Fibroblast of mammary gland (primary cell): ENCODE data around the gene GSTM3.

Source experiments
- DNase-seq: peaks from one replicate; pipeline ENCODE4 v3.0.0-alpha.2; 2010; ENCODE audit warnings: low read depth
- H3K4me3 ChIP-seq: 2 replicates; pipeline ENCODE4 v1.5.1; 2011; ENCODE audit warnings: low read depth, mild to moderate bottlenecking, low read length, moderate library complexity; ENCODE audit not compliant: control insufficient read depth
- CTCF ChIP-seq: conservative IDR thresholded peaks from 2 replicates; pipeline ENCODE4 v1.5.1; 2011; ENCODE audit warnings: low read depth, low read length, inconsistent platforms; ENCODE audit not compliant: control insufficient read depth, insufficient read depth

The GSTM3 gene

GRCh38 chr1:109782514-109782913 lies 41.7 kb upstream of the GSTM3 start:
- DNase-seq: no peak
- H3K4me3 ChIP-seq: no peak overlapping the region
- no peak for TF ChIP-seq CTCF

GRCh38 chr1:109781806-109782205 lies 41.0 kb upstream of the GSTM3 start:
- TF ChIP-seq CTCF: no peak
- no peak for DNase-seq
- H3K4me3 ChIP-seq: no peak overlapping the region

GRCh38 chr1:109780982-109781381 lies 40.1 kb upstream of the GSTM3 start:
- no peak overlapping the region for H3K4me3 ChIP-seq
- no peak for TF ChIP-seq CTCF
- DNase-seq: no peak

- H3K4me3 ChIP-seq: no peak overlapping the region
- no peak for DNase-seq
- TF ChIP-seq CTCF: no peak
Observed at GRCh38 chr1:109777980-109778625, 37.3 kb upstream of the GSTM3 start.

- TF ChIP-seq CTCF: no peak
- no peak overlapping the region for H3K4me3 ChIP-seq
- no peak for DNase-seq
Observed at GRCh38 chr1:109777436-109777835, 36.6 kb upstream of the GSTM3 start.

GRCh38 chr1:109776911-109777310 lies 36.1 kb upstream of the GSTM3 start:
- peak; percentile 82 for DNase-seq
- H3K4me3 ChIP-seq: no peak overlapping the region
- peak; percentile 96 for TF ChIP-seq CTCF
